ENCODE results near the gene EXD3.
A peak's percentile ranks its signal among the peaks of the same experiment; 100 is the strongest.
"Not testable (repeated sequence)": the region's sequence is repeated elsewhere in the genome, so short reads cannot be mapped to it uniquely, and the experiment has no call there.

The EXD3 gene

GRCh38 chr9:137263506-137263905 is 159.5 kb downstream of the EXD3 start:
- Mint-ChIP-seq H3K9me3 (peaks cover 6% of the 10 kb centered on the region), H3K4me3 (no peak overlapping the region)

GRCh38 chr9:137262909-137263285 is 160.1 kb downstream of the EXD3 start:
- Mint-ChIP-seq H3K36me3 (ENCODE audit: low read depth) (peaks cover 29% of the 10 kb centered on the region), H3K27me3 (ENCODE audit: low read depth, poor library complexity) (no peaks in the 10 kb centered on the region), H3K4me1 (no peaks in the 10 kb centered on the region), H3K9me3 (peaks cover 6% of the 10 kb centered on the region), H3K27ac (no peak overlapping the region), H3K4me3 (no peak overlapping the region)
- no peak for TF ChIP-seq CTCF (IDR thresholded peaks at IDR 0.05)
- DNase-seq: no peak

More at GRCh38 chr9:137263506-137263905, 159.5 kb downstream of the EXD3 start:
- Mint-ChIP-seq H3K27ac (no peak overlapping the region), H3K27me3 (ENCODE audit: low read depth, poor library complexity) (no peaks in the 10 kb centered on the region), H3K36me3 (ENCODE audit: low read depth) (peaks cover 31% of the 10 kb centered on the region), H3K4me1 (peaks cover 3% of the 10 kb centered on the region)
- DNase-seq: no peak
- no peak for TF ChIP-seq CTCF (IDR thresholded peaks at IDR 0.05)

GRCh38 chr9:137262173-137262908 is 160.6 kb downstream of the EXD3 start:
- not testable (repeated sequence) for H3K9me3 Mint-ChIP-seq; H3K4me1 Mint-ChIP-seq; DNase-seq; H3K27ac Mint-ChIP-seq; H3K27me3 Mint-ChIP-seq (ENCODE audit: low read depth, poor library complexity); H3K4me3 Mint-ChIP-seq
- peak; percentile 46 for TF ChIP-seq CTCF (IDR thresholded peaks at IDR 0.05)
- H3K36me3 Mint-ChIP-seq (ENCODE audit: low read depth): peaks cover 29% of the 10 kb centered on the region
